AG04450 (cell line): ENCODE data around the gene RAB10. TPM values are rescaled to one million over a fixed set of nuclear protein-coding genes. Genes with fewer than 3 reads are reported as not detected.

Experiments
- CTCF ChIA-PET: fragments of 300-600, 350-600 bp; formaldehyde crosslinking; extraction: SDS; loops from one replicate; lab custom pipeline; 2022; ENCODE audit warnings: antibody characterized with exemption, inconsistent platforms; lab: Charles Lee
- POLR2A ChIA-PET: fragments of 350-600 bp; formaldehyde crosslinking; extraction: SDS; loops from one replicate; lab custom pipeline; 2021; ENCODE audit warnings: antibody characterized with exemption, inconsistent platforms; lab: Yijun Ruan, JAX
- DNase-seq: peaks from one replicate; pipeline ENCODE4 v3.0.0-alpha.2; 2011; ENCODE audit warnings: low read depth, low spot score
- H3K27ac ChIP-seq: one replicate; pipeline ENCODE4 v1.5.1; 2012; ENCODE audit warnings: low read depth, low read length, control low read depth
- H3K27me3 ChIP-seq: one replicate; pipeline ENCODE4 v1.6.0; 2012; ENCODE audit warnings: low read length; ENCODE audit not compliant: control insufficient read depth, insufficient read depth
- H3K4me3 ChIP-seq: 2 replicates; pipeline ENCODE4 v1.5.1; 2011; ENCODE audit warnings: mild to moderate bottlenecking, low read depth, low read length, control low read depth
- H3K9me3 ChIP-seq: 2 replicates; pipeline ENCODE4 v1.5.1; 2012; ENCODE audit warnings: low read length; ENCODE audit not compliant: control insufficient read depth, insufficient read depth
- CTCF ChIP-seq: IDR thresholded peaks from 2 replicates; pipeline ENCODE4 v1.5.1; 2011; ENCODE audit warnings: low read depth, low read length, control low read depth, inconsistent platforms
- polyA plus RNA-seq: library from polyadenylated mRNA; depleted of rRNA; stranded (reverse); fragments of >200 nt; gene quantifications from 2 replicates; pipeline ENCODE4 v1.2.3, GENCODE V29; 2011; rRNA removed
- small RNA-seq: library from RNA; depleted of rRNA; stranded (forward); fragments of <200 nt; gene quantifications from one replicate; pipeline ENCODE3, GENCODE V24; 2012; ENCODE audit warnings: low read depth; ENCODE audit not compliant: insufficient read length

Gene RAB10
- polyA plus RNA-seq, 1 experiment, result 178 TPM

- ChIA-PET POLR2A (no interaction called here), CTCF (interaction anchor here (0.6 to 2.6 kb wide), 3 partner anchors 10 to 235 kb away, joined by 4 to 19 read pairs (median 8); partner anchors contain the start of gene KIF3C)
- peak overlapping the region; percentile 60 for H3K4me3 ChIP-seq
- no peaks in the 10 kb centered on the region for H3K27me3 ChIP-seq
- no peak overlapping the region for H3K27ac ChIP-seq
- no peak for DNase-seq
- H3K9me3 ChIP-seq, result no peaks in the 10 kb centered on the region
- no peak for TF ChIP-seq CTCF
Measured at GRCh38 chr2:26185954-26186770, 152.3 kb downstream of the RAB10 start.

Small RNA genes within 50 kb of the gene (small RNA-seq; reads per million reads assigned to genes)
- gene RNU6-942P, result not detected
- not detected for gene UQCRHP2

Other genes starting within 250 kb of the RAB10 start
- gene ASXL2, start 155.6 kb upstream of the RAB10 start, polyA plus RNA-seq, result 12.5 and 14.0 TPM in 2 replicates
- 8.0 and 9.5 TPM in 2 replicates for gene KIF3C, start 51.6 kb upstream of the RAB10 start, polyA plus RNA-seq
- gene GAREM2, start 139.0 kb downstream of the RAB10 start, polyA plus RNA-seq, result 2.8 and 3.1 TPM in 2 replicates
- 155 and 172 TPM in 2 replicates for gene HADHA, start 210.5 kb downstream of the RAB10 start, polyA plus RNA-seq
- 129 and 162 TPM in 2 replicates for gene HADHB, start 210.9 kb downstream of the RAB10 start, polyA plus RNA-seq